RPMI8226 (cell line): ENCODE results near the gene NOP56.
"Not testable (repeated sequence)": the region's sequence is repeated elsewhere in the genome, so short reads cannot be mapped to it uniquely, and the experiment has no call there.

Experiments
- DNase-seq: peaks from one replicate; pipeline ENCODE4 v3.0.0-alpha.2; 2015

Gene NOP56

GRCh38 chr20:2690213-2690612 lies 37.8 kb downstream of the NOP56 start:
- no peak for DNase-seq

- no peak for DNase-seq
Measured at GRCh38 chr20:2690718-2691117, 38.3 kb downstream of the NOP56 start.

- DNase-seq = no peak
Measured at GRCh38 chr20:2691127-2691526, 38.7 kb downstream of the NOP56 start.

- DNase-seq = no peak
Measured at GRCh38 chr20:2691663-2692035, 39.2 kb downstream of the NOP56 start.

GRCh38 chr20:2692036-2692885 lies 39.8 kb downstream of the NOP56 start, which contains the start of gene EBF4:
TSS of gene EBF4 (plus strand) at chr20:2692780. CDS start at chr20:2693646, 866 bp downstream.
- peak; percentile 43 for DNase-seq

- peak; percentile 31 for DNase-seq
Measured at GRCh38 chr20:2692886-2693285, 40.5 kb downstream of the NOP56 start.

- DNase-seq = no peak
Measured at GRCh38 chr20:2693286-2694007, 41.0 kb downstream of the NOP56 start.

- no peak for DNase-seq
Measured at GRCh38 chr20:2694008-2694471, 41.6 kb downstream of the NOP56 start.

GRCh38 chr20:2694519-2694918 lies 42.1 kb downstream of the NOP56 start:
- DNase-seq = no peak

- no peak for DNase-seq
Measured at GRCh38 chr20:2695206-2695983, 43.0 kb downstream of the NOP56 start.

- DNase-seq = not testable (repeated sequence)
Measured at GRCh38 chr20:2695984-2696525, 43.6 kb downstream of the NOP56 start.

GRCh38 chr20:2696646-2697045 lies 44.2 kb downstream of the NOP56 start:
- no peak for DNase-seq

- no peak for DNase-seq
Measured at GRCh38 chr20:2697768-2698167, 45.3 kb downstream of the NOP56 start.

- no peak for DNase-seq
Measured at GRCh38 chr20:2698186-2698817, 45.9 kb downstream of the NOP56 start.

- DNase-seq = no peak
Measured at GRCh38 chr20:2698912-2699311, 46.5 kb downstream of the NOP56 start.

GRCh38 chr20:2699775-2700413 lies 47.5 kb downstream of the NOP56 start:
- no peak for DNase-seq

- DNase-seq = no peak
Measured at GRCh38 chr20:2700913-2701620, 48.6 kb downstream of the NOP56 start.

GRCh38 chr20:2701671-2702081 lies 49.2 kb downstream of the NOP56 start:
- DNase-seq = no peak

- no peak for DNase-seq
Measured at GRCh38 chr20:2703716-2704475, 51.5 kb downstream of the NOP56 start.

GRCh38 chr20:2705931-2706645 lies 53.7 kb downstream of the NOP56 start:
- no peak for DNase-seq
